Activated T-cell treated with anti-CD3 and anti-CD28 coated beads, Interleukin-2, amount 50 U/mL, for 4 hours (primary cell): ENCODE measurements around the gene SYDE1. TPM values are rescaled to one million over a fixed set of nuclear protein-coding genes. Genes with fewer than 3 reads are reported as not detected.

Experiments used
- ATAC-seq, 2 donors: fragments of 200-7000 bp; cut with Tn5 transposase; one replicate each; pipeline ENCODE4 v1.10.0; 2021
- DNase-seq: peaks from one replicate; pipeline ENCODE4 v3.0.0-alpha.2; 2020
- H3K27me3 Mint-ChIP-seq: one replicate; pipeline ENCODE4 v1.8.0; 2021; ENCODE audit warnings: low read depth, mixed read lengths
- H3K36me3 Mint-ChIP-seq: one replicate; pipeline ENCODE4 v1.8.0; 2022; ENCODE audit warnings: mixed read lengths; ENCODE audit not compliant: insufficient read depth
- H3K4me1 Mint-ChIP-seq: one replicate; pipeline ENCODE4 v1.8.0; 2021; ENCODE audit warnings: low read depth, mixed read lengths
- H3K4me3 Mint-ChIP-seq: one replicate; pipeline ENCODE4 v1.8.0; 2021; ENCODE audit warnings: mild to moderate bottlenecking, moderate library complexity, mixed read lengths
- H3K9me3 Mint-ChIP-seq: one replicate; pipeline ENCODE4 v1.8.0; 2021; ENCODE audit warnings: mixed read lengths
- total RNA-seq, 3 donors: library from RNA; stranded (reverse); gene quantifications; one replicate each; pipeline ENCODE4 v1.2.1, GENCODE V29; 2021

SYDE1 gene
- total RNA-seq, 3 donors from 2014 or later: 0.49 to 0.76 (median 0.63) TPM

DNA sequence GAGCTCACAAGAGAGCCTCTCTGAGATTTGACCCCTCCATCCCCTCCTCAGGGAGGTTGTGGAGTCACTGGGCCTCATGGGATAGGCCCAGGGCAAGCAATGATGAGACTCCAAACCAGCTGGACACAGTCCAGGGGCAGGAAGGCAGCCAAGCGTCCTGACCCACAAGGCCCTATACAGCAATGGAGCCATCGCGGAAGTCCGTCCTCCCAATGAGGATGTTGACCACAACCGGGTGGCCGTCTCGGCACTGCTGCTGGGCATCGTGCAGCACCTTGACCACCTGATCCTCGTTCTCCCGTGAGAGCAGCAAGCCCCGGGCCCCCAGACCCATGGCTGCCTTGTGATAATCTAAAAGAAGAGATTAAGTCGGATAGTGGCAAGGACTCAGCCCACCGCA is 7.9 kb downstream of the SYDE1 start:
- H3K36me3 Mint-ChIP-seq: peaks cover 20% of the 10 kb centered on the region
- no peaks in the 10 kb centered on the region for H3K9me3 Mint-ChIP-seq
- no peaks in the 10 kb centered on the region for H3K4me1 Mint-ChIP-seq
- no peak overlapping the region for H3K4me3 Mint-ChIP-seq
- no peaks in the 10 kb centered on the region for H3K27me3 Mint-ChIP-seq
- DNase-seq (no peak), ATAC-seq (no peak)

DNA sequence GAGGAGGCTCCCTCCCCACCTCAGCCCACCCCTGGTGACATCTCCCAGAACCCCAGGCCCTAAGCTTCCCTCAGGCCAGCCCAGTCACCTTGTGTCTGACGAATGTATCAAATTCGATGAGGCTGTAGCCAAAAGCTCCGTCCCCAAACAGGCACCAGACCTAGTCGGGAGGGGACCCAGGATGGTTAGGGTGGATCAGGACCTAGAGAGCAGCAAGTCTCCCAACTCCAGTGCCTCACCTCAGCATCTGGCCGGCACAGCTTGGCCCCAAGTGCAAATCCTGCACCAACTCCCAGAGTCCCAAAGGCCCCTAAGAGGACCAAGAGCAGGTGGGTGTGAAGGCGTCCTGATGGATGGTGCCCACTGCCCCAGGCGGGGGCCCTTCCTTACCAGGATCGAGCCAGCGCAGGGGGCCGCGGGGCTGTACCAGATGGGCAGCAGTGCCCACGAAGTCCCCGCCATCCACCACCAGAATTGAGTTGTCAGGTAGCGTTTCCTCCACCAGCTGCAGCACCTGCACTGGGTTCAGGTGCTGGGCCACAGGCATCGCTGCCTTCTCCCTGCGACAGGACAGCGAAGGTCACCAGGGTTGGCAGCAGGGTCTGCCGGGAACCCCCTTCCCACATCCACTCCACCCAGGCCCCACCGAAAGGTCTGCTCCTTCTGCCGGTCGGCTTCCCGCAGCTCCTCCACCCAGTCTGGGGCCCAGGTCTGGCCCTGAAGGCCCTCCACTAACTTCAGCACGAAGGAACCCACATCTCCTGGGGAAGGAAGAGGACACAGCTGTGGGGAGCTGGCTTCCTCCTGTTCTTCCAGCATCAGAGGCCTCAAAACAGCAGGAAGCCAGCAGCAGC is 8.8 kb downstream of the SYDE1 start:
- H3K9me3 Mint-ChIP-seq: no peaks in the 10 kb centered on the region
- DNase-seq (no peak), ATAC-seq (no peak)
- H3K27me3 Mint-ChIP-seq: no peaks in the 10 kb centered on the region
- H3K36me3 Mint-ChIP-seq: peaks cover 23% of the 10 kb centered on the region
- no peaks in the 10 kb centered on the region for H3K4me1 Mint-ChIP-seq
- H3K4me3 Mint-ChIP-seq: no peak overlapping the region

DNA sequence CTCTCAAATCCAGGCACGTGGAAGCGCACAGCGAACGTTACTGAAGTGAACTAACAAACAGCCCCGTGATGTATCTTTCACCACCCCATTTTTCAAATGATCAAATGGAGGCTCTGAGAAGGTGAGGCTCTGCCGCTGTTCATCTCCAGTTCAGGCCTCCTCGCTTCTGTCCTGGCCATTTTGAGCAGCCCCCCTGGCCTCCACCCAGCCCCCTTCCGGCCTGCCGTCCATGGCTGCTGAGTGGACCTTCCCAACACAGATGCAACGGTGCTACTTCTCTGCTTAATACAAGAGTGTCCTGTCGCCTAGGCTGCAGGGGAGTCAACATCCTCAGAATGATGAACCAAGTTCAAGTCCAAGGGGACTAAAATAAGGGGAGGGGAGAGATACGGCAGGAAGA is 9.7 kb downstream of the SYDE1 start:
- no peak overlapping the region for H3K4me3 Mint-ChIP-seq
- H3K9me3 Mint-ChIP-seq: no peaks in the 10 kb centered on the region
- H3K4me1 Mint-ChIP-seq: no peaks in the 10 kb centered on the region
- H3K36me3 Mint-ChIP-seq: peaks cover 23% of the 10 kb centered on the region
- H3K27me3 Mint-ChIP-seq: no peaks in the 10 kb centered on the region
- DNase-seq: no peak
- no peak for ATAC-seq

DNA sequence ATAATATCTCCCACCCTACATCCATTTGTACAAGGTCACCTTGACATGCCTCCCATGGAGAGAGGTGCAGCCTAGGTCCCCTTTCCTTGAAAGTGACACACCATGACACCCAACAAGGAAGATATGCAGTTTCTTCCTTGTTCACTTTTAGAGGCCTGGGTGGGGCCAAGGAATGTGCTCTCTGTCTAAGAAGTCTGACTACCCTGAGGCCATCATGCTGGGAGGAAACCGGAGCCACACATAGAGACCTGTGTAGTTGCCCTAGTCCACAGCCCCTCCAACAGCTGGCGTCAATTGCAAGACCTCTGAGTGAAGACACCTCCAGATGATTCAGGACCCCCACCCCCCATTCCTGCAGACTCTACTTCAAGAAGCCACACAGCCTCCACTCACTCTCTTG is 11.0 kb downstream of the SYDE1 start:
- Mint-ChIP-seq H3K4me1 (peaks cover 2% of the 10 kb centered on the region), H3K27me3 (no peaks in the 10 kb centered on the region), H3K36me3 (peaks cover 25% of the 10 kb centered on the region), H3K4me3 (no peak overlapping the region), H3K9me3 (no peaks in the 10 kb centered on the region)
- ATAC-seq: no peak
- DNase-seq: no peak

DNA sequence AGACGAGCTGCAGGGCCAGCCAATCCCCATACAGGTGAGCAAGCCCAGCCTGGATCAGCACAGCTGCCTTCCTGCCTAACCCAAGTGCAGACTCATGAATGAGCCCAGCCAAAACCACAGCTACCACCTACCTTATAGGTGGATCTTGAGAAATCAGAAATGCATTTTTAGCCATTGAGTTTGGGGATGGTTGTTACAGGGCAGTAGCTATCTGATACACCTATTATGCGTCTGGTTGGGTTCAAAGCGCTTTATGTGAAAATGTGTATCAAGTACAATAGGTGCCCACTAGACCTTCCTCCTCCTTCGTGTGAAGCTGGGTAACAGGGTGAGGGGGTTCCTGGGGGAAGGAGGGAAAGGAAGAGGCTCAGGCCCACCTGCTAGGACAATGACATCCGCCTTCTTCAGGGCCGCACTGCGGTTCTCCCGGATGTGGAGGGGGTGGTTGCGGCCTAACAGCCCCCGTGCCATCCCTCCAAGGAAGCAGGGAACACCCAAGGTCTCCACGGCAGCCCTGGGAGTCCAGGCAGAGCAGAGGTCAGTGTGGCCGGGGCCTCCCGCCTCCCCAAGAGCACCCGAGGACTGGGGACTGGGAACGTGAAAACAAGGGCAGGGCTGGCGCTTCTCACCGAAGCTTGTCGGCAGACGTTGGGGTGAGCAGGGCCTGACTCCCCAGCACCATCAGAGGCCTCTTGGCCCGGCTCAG is 11.7 kb downstream of the SYDE1 start:
- DNase-seq: no peak
- Mint-ChIP-seq H3K36me3 (peaks cover 25% of the 10 kb centered on the region), H3K27me3 (no peaks in the 10 kb centered on the region), H3K4me3 (no peak overlapping the region), H3K4me1 (peaks cover 3% of the 10 kb centered on the region), H3K9me3 (no peaks in the 10 kb centered on the region)
- no peak for ATAC-seq

DNA sequence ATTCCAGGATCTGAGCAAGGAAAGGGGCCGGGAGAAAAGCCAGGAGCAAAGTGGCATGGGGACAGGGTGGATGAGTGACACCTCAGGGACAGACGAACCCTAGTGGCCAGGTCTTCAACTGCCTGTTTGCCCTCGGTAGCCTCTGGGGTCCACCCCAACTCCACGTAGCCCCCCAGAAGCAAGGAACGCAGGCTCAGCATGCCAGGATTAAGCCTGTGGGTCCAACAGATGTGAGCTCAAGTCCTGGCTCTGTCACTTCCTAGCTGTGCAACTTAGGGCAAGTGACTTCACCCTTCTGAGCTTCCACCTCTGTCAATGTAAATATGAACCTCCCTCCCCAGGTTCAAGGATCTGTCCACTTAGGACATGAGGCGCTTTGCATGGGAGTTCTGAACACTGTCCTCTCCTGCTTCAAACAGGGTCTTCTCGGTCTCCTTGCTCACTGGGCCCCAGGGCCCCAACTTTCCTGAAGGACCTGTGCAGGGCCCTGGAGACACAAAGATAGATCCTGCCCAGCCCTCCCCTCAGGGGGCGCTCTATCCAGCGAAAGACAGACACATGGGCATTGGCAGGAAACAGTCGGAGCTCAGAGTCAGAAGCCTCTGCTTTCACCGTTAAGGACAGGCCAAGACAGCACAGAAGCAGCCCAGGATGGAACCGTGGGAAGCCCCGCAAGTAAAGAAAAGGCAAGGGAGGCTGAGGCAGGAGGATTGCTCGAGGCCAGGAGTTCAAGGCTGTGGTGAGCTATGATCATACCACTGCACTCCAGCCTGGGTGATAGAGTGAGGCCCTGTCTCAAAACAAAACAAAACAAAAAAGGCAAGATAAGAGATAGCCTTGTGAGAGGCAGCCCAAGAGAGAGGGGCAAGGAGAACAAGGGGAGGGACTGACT is 13.2 kb downstream of the SYDE1 start:
- Mint-ChIP-seq H3K27me3 (no peaks in the 10 kb centered on the region), H3K4me1 (peaks cover 13% of the 10 kb centered on the region), H3K9me3 (no peaks in the 10 kb centered on the region), H3K36me3 (peaks cover 21% of the 10 kb centered on the region), H3K4me3 (no peak overlapping the region)
- ATAC-seq (no peak), DNase-seq (no peak)

DNA sequence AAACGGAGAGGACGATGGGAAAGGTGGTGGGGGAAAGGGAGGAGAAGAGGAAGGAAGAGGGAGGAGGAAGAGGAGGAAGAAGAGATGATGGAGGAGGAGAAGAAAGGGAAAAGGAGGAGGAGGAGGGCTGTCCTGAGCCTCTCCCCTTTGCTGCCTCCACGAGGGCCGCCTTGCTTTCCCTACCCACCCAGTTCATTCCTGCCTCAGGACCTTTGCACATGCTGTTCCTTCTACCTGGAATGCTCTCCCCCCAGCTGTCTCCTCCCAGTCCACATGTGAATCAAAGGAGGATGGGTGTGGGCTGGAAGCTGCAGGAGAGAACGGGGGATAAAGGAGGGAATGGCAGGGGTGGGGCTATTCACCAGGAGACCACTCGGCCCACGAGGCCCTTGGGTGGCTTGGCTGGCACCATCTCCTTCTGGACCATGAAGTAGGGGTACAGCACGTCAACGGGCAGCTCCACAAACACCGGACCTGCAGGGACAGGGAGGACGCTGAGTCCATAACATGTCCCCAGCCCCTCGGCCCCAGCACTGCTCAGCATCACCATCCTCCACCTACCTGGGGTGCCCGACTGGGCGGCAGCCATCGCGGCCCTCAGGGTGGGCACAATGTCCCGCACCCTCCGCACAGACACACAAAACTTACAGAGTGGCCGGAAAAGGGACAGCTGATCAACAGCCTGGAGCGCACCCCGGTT is 15.3 kb downstream of the SYDE1 start:
- Mint-ChIP-seq H3K4me1 (peaks cover 15% of the 10 kb centered on the region), H3K9me3 (no peaks in the 10 kb centered on the region), H3K27me3 (no peaks in the 10 kb centered on the region), H3K4me3 (no peak overlapping the region), H3K36me3 (peaks cover 16% of the 10 kb centered on the region)
- DNase-seq (no peak), ATAC-seq (no peak)

DNA sequence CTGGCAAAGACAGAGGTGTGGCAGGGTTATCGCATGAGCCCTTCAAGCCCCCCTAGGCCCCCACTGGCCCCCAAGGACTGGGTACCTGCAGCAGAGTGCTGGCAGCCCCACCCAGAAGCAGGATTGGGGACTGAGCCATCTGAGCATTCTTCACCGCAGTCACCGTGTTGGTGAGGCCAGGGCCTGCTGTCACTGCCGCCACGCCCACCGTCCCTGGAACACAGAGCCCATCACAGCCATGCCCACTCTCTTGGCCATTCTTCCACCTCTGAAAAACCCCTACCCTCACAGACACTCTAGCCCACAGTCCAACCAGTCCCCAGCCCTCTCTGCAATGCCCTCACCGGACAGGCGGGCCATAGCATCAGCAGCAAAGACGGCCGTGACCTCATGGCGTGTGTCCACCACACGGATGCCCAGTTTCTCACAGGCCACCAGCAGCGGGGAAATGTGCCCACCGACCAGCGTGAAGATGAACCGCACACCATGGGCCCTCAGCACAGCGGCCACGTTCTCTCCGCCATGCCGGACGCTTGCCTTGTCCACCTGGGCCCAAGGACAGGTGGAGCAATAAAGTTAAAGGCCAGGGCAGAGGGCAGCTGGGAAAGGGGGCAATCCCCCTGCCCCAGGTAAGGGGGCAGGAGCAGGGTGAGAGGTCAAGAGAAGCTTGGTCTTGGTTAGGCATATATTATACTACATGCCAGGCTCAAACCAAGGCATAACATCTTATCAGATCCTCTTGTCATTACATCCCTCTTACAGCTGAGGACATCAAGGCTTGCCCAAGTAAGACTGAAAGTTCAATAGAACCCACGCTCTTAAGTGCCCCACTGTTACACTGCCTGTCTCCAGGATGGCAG is 16.1 kb downstream of the SYDE1 start:
- peaks cover 17% of the 10 kb centered on the region for H3K4me1 Mint-ChIP-seq
- DNase-seq (no peak), ATAC-seq (no peak)
- H3K9me3 Mint-ChIP-seq: no peaks in the 10 kb centered on the region
- peaks cover 14% of the 10 kb centered on the region for H3K36me3 Mint-ChIP-seq
- H3K27me3 Mint-ChIP-seq: peaks cover under 1% of the 10 kb centered on the region
- peak overlapping the region; percentile 96 for H3K4me3 Mint-ChIP-seq

DNA sequence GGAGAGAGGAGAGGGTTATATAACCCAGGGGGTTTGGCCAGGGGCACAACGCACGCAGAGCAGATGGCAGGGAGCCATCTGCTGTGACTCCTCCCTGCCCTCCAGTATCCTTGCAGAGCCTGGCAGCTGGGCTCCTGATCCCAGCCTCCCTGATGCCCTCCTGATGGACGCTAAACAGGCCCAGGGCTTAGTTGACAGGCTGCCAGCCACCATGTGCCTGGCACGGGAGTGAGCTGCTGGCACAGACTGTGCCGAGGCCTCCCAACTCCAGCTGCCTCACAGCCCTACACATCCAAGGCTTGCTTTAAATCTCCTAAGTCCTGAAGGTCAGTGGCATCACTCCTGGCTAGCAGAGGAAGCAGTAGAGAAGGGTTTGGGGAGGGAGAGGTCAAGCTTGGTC is 16.7 kb downstream of the SYDE1 start:
- H3K36me3 Mint-ChIP-seq: peaks cover 8% of the 10 kb centered on the region
- ATAC-seq: no peak

DNA sequence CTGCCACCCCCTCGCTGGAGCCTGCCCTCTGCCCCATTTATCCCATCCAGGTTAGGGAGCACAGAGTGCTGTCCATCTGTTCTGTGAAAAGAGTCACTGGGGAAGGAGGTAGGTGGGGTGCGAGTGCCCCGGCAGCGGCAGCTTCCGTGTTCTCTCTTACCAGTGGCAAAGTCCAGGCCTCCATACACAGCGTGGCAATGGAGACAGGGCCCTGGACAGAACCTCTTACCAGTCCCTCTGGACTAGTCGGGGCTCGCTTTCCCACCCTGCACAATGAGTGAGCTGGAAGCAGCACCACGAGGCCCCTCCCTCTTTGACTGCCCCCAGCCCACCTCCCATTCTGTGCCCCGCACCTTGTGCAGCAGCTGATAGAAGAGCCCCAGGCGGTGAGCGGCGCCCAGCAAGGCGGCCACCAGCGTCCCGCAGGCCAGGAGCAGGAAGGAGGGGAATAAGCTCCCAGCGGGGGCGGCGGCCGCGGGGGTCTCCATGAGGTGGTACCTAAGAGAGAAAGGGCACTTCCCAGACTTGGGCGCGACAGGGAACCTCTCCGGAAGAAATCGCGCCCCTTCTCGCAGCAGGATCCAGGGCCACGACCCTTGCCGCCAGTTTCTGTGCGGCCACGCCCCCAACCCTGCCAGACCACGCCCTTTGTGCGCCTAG is 17.5 kb downstream of the SYDE1 start:
- H3K9me3 Mint-ChIP-seq: no peaks in the 10 kb centered on the region
- DNase-seq (no peak), ATAC-seq (no peak)
- H3K36me3 Mint-ChIP-seq: peaks cover 6% of the 10 kb centered on the region
- H3K27me3 Mint-ChIP-seq: peaks cover 6% of the 10 kb centered on the region
- H3K4me3 Mint-ChIP-seq: peak overlapping the region; percentile 96
- H3K4me1 Mint-ChIP-seq: peaks cover 26% of the 10 kb centered on the region

More for the DNA sequence above, 16.7 kb downstream of the SYDE1 start:
- no peak for DNase-seq
- peaks cover 20% of the 10 kb centered on the region for H3K4me1 Mint-ChIP-seq
- peaks cover 5% of the 10 kb centered on the region for H3K27me3 Mint-ChIP-seq
- H3K4me3 Mint-ChIP-seq: peak overlapping the region; percentile 96
- no peaks in the 10 kb centered on the region for H3K9me3 Mint-ChIP-seq

DNA sequence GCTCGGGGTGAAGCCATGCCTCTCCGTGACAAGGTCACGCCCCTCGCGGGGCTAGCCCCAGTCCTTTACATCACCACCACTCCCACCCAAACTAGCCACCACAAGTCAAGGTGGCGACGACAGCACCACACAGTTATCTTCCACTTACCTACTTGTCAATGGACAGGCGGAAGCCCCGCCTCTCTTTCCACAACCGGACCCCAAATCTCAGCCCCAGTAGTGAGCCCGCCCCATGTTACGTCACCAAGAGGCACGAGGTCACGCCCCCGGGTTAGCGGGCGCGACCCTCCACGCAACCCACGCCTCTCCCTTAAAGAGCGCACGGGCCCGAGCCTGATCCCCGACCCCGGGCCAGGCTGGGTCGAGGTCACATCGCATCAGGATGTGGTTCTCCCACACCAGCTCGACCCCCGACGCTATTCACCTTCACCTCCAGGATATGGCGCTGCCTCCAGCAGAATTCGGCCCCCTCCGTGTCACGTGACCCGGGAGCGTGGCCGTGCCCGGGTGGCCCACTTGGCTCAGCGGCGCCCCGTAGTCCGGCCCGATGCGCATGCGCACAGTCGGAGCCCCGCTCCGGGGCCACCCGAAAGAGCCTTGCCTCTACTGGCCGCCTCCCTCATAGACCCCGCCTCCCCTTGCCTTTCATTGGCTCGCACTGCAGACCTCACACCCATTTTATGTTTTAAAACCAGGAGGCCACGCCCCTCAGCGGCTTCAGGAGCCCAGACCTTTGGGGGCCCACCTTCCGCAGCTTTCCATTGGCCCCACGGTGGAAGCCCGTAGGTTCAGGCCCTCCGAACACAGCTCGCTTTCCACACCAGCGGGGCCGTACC is 18.2 kb downstream of the SYDE1 start:
- H3K4me3 Mint-ChIP-seq: peak overlapping the region; percentile 96
- H3K4me1 Mint-ChIP-seq: peaks cover 33% of the 10 kb centered on the region
- ATAC-seq (peak; percentile 94), DNase-seq (peak; percentile 95)
- H3K9me3 Mint-ChIP-seq: no peaks in the 10 kb centered on the region
- H3K36me3 Mint-ChIP-seq: peaks cover 6% of the 10 kb centered on the region
- H3K27me3 Mint-ChIP-seq: peaks cover 6% of the 10 kb centered on the region
